Transverse colon (tissue), 4 donors: ENCODE results near the gene ITPRID2. TPM values are rescaled to one million over a fixed set of nuclear protein-coding genes. Genes with fewer than 3 reads are reported as not detected.

Source experiments
- DNase-seq: peaks from one replicate; pipeline ENCODE4 v3.0.0-alpha.2; 2019
- H3K27ac ChIP-seq, 4 donors: fragments of 200-600 bp; sonication (generic); 2 replicates each; pipeline ENCODE4 v1.5.1; 2016 to 2018; ENCODE audit warnings: inconsistent platforms in 4 of 4
- H3K27me3 ChIP-seq: fragments of 200-600 bp; sonication (generic); 2 replicates; pipeline ENCODE4 v1.5.1; 2017; ENCODE audit warnings: inconsistent platforms
- H3K36me3 ChIP-seq, 4 donors: fragments of 200-600 bp; sonication (generic); 2 replicates each; pipeline ENCODE4 v1.5.1; 2017 to 2019; ENCODE audit warnings: inconsistent platforms in 4 of 4
- H3K4me1 ChIP-seq, 4 donors: fragments of 200-600 bp; sonication (generic); 2 replicates each; pipeline ENCODE4 v1.5.1; 2017 to 2020; ENCODE audit warnings: inconsistent platforms in 4 of 4
- H3K4me3 ChIP-seq, 4 donors: fragments of 200-600 bp; sonication (generic); 1 replicate in 1 of 4; 2 replicates in 3 of 4; pipeline versions ENCODE4 v1.5.1 to v1.6.1; 2017 to 2019; ENCODE audit warnings: inconsistent platforms in 4 of 4
- H3K9me3 ChIP-seq, 2 donors: fragments of 200-600 bp; sonication (generic); 2 replicates each; pipeline ENCODE4 v1.5.1; 2017 to 2019; ENCODE audit warnings: inconsistent platforms in 2 of 2
- EP300 ChIP-seq: sonication (generic); formaldehyde crosslinking; IDR thresholded peaks from one replicate; pipeline ENCODE4 v1.6.1; 2017; ENCODE audit warnings: antibody characterized with exemption, low read depth
- POLR2A ChIP-seq: fragments of 450-650 bp; IDR thresholded peaks from one replicate; pipeline ENCODE4 v1.6.1; 2016; ENCODE audit warnings: antibody characterized with exemption, mild to moderate bottlenecking, moderate library complexity
- POLR2AphosphoS5 ChIP-seq, 3 donors: sonication (generic); formaldehyde crosslinking; IDR thresholded peaks; one replicate each; pipeline ENCODE4 v1.6.1; 2016; ENCODE audit warnings: antibody characterized with exemption in 3 of 3
- WGBS, 2 donors: methylation state at CpG; one replicate each; pipeline ENCODE4 v1.1.5; 2018; ENCODE audit warnings: low coverage in 1 of 2; 5-methylcytosine and 5-hydroxymethylcytosine counted together
- in situ Hi-C, 4 donors: fragments of 200-750 bp; cut with MboI; loops; one replicate each; pipeline versions ENCODE4 v1.15.0 to v1.15.1; 2017; ENCODE audit warnings: low sequenced_read_pairs in 3 of 4, low pct_ligation_motif_present in 1 of 4, low pct_unique_long_range_greater_than_20kb in 1 of 4
- intact Hi-C: fragments of 100-400 bp; cut with DNase I; formaldehyde crosslinking; loops from one replicate; pipeline ENCODE4 v1.15.1; 2023; ENCODE audit warnings: low total_unique reads
- total RNA-seq, 4 donors: library from RNA; depleted of rRNA; stranded (reverse); fragments of >200 nt; gene quantifications; one replicate each; pipeline ENCODE4 v1.1.0, GENCODE V29; 2016
- TF ChIP-seq, protein P1 (sequence below), 5 experiments: fragments of 200-600 bp in 3 of 5; fragments of 450-650 bp in 2 of 5; sonication (generic) in 3 of 5; IDR thresholded peaks; 1 replicate in 2 of 5; 2 replicates in 3 of 5; pipeline ENCODE4 v1.5.1; 2016 to 2017; ENCODE audit warnings: antibody characterized with exemption in 5 of 5, inconsistent platforms in 3 of 5, mild to moderate bottlenecking in 2 of 5, moderate library complexity in 1 of 5

Gene ITPRID2
- total RNA-seq, 4 donors from 2014 or later, result 117 to 255 (median 212) TPM

- intact Hi-C loops, result loop anchor here (5.0 kb wide), 1 partner anchor 690 kb away; no protein-coding TSS in a partner anchor
- no peak for TF ChIP-seq POLR2AphosphoS5 (IDR thresholded peaks at IDR 0.05)
- TF ChIP-seq, protein P1, sequence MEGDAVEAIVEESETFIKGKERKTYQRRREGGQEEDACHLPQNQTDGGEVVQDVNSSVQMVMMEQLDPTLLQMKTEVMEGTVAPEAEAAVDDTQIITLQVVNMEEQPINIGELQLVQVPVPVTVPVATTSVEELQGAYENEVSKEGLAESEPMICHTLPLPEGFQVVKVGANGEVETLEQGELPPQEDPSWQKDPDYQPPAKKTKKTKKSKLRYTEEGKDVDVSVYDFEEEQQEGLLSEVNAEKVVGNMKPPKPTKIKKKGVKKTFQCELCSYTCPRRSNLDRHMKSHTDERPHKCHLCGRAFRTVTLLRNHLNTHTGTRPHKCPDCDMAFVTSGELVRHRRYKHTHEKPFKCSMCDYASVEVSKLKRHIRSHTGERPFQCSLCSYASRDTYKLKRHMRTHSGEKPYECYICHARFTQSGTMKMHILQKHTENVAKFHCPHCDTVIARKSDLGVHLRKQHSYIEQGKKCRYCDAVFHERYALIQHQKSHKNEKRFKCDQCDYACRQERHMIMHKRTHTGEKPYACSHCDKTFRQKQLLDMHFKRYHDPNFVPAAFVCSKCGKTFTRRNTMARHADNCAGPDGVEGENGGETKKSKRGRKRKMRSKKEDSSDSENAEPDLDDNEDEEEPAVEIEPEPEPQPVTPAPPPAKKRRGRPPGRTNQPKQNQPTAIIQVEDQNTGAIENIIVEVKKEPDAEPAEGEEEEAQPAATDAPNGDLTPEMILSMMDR (IDR thresholded peaks at IDR 0.05), result no peak
- TF ChIP-seq POLR2A, result no peak
- no peak for TF ChIP-seq EP300
- in situ Hi-C loops, result loop anchor here (10.0 to 25.0 kb wide), 2 partner anchors 163 to 170 kb away; no protein-coding TSS in a partner anchor
- Histone ChIP-seq H3K36me3 (peaks cover 0 to 28% (median 7%) of the 10 kb centered on the region in 4 donors), H3K4me1 (peaks cover 3 to 74% (median 36%) of the 10 kb centered on the region in 4 donors), H3K9me3 (no peaks in the 10 kb centered on the region), H3K4me3 (no peak overlapping the region), H3K27me3 (no peaks in the 10 kb centered on the region), H3K27ac (no peak overlapping the region)
- DNase-seq, result no peak
- WGBS, 2 donors, result 91 to 100% methylated on average over 1 of the region's 1 CpG
These were observed 16.1 kb downstream of the ITPRID2 start for GRCh38 chr2:181907635-181908034.

- no peaks in the 10 kb centered on the region for H3K9me3 ChIP-seq
- 39 to 46% methylated on average over 2 of the region's 2 CpGs for WGBS, 2 donors
- H3K36me3 ChIP-seq, result peaks cover 0 to 40% (median 9%) of the 10 kb centered on the region in 4 donors
- in situ Hi-C loops, result loop anchor here in 2 of 4 donors (25.0 kb wide), 1 partner anchor 173 kb away; no protein-coding TSS in a partner anchor
- intact Hi-C loops, result no loop called here
- peaks cover 3 to 51% (median 19%) of the 10 kb centered on the region in 4 donors for H3K4me1 ChIP-seq
- DNase-seq, result no peak
- TF ChIP-seq POLR2AphosphoS5 (IDR thresholded peaks at IDR 0.05), result no peak
- TF ChIP-seq EP300, result no peak
- no peak for TF ChIP-seq POLR2A
- TF ChIP-seq, protein P1 (IDR thresholded peaks at IDR 0.05), result no peak
- no peaks in the 10 kb centered on the region for H3K27me3 ChIP-seq
- peak overlapping the region in 2 of 4 donors; percentile 1 for H3K27ac ChIP-seq
- no peak overlapping the region for H3K4me3 ChIP-seq
These were observed 18.7 kb downstream of the ITPRID2 start for GRCh38 chr2:181910028-181910831.

GRCh38 chr2:181911830-181912229 lies 20.3 kb downstream of the ITPRID2 start:
- Histone ChIP-seq H3K36me3 (peaks cover 0 to 51% (median 17%) of the 10 kb centered on the region in 4 donors), H3K4me1 (peaks cover 0 to 54% (median 19%) of the 10 kb centered on the region in 4 donors), H3K27ac (no peak overlapping the region), H3K27me3 (no peaks in the 10 kb centered on the region), H3K4me3 (no peak overlapping the region), H3K9me3 (no peaks in the 10 kb centered on the region)
- 50 to 51% methylated on average over 2 of the region's 2 CpGs for WGBS, 2 donors
- no peak for TF ChIP-seq EP300
- TF ChIP-seq POLR2A, result no peak
- TF ChIP-seq, protein P1 (IDR thresholded peaks at IDR 0.05), result no peak
- no peak for TF ChIP-seq POLR2AphosphoS5 (IDR thresholded peaks at IDR 0.05)
- intact Hi-C loops (no loop called here), in situ Hi-C loops (loop anchor here in 2 of 4 donors (25.0 kb wide), 1 partner anchor 175 kb away; no protein-coding TSS in a partner anchor)
- DNase-seq, result peak; percentile 12

DNA sequence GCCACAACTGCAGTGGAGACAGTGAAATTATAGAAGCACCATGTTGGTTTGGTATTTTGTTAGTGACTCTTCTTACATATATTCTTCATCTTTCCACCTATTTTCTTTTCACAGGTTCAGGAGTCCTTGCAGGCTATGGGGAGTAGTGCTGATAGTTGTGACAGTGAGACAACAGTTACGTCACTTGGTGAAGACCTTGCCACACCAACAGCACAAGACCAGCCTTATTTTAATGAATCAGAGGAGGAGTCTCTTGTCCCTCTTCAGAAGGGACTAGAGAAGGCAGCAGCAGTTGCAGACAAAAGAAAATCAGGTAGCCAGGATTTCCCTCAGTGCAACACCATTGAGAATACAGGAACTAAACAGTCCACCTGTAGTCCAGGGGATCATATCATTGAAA lies 23.6 kb downstream of the ITPRID2 start:
- Histone ChIP-seq H3K27me3 (no peaks in the 10 kb centered on the region), H3K36me3 (peaks cover 0 to 75% (median 28%) of the 10 kb centered on the region in 4 donors), H3K27ac (no peak overlapping the region), H3K4me3 (no peak overlapping the region), H3K4me1 (peaks cover 0 to 26% (median 10%) of the 10 kb centered on the region in 4 donors), H3K9me3 (no peaks in the 10 kb centered on the region)
- intact Hi-C loops (no loop called here), in situ Hi-C loops (loop anchor here in 2 of 4 donors (25.0 kb wide), 1 partner anchor 178 kb away; no protein-coding TSS in a partner anchor)
- no peak for DNase-seq
- 94% methylated on average over 1 of the region's 1 CpG; no CpG with 5 or more reads in 1 of the 2 donors for WGBS, 2 donors
- TF ChIP-seq POLR2AphosphoS5 (IDR thresholded peaks at IDR 0.05) (no peak), EP300 (no peak), POLR2A (no peak)
- TF ChIP-seq, protein P1 (IDR thresholded peaks at IDR 0.05), result no peak
